ENCODE data around the gene GIGYF1. TPM values are rescaled to one million over a fixed set of nuclear protein-coding genes. Genes with fewer than 3 reads are reported as not detected.

Gene GIGYF1
- total RNA-seq, 3 donors from 2014 or later: 34.6 to 49.8 (median 48.1) TPM

GRCh38 chr7:100682228-100682741 lies 11.8 kb downstream of the GIGYF1 start:
- ATAC-seq: no peak
- peaks cover 31% of the 10 kb centered on the region for H3K36me3 ChIP-seq (ENCODE audit: low read depth)
- DNase-seq: peak in 1 of 3 donors; percentile 56
- no peak for TF ChIP-seq CTCF (IDR thresholded peaks at IDR 0.05)
- H3K9me3 ChIP-seq: no peaks in the 10 kb centered on the region
- H3K4me1 ChIP-seq (ENCODE audit: low read depth): no peaks in the 10 kb centered on the region
- H3K4me3 ChIP-seq: no peak overlapping the region
- intact Hi-C loops (cut with DNase I, micrococcal nuclease): loop anchor here in 1 of 2 donors (10.0 kb wide), 1 partner anchor 207 kb away; the partner anchor contains the start of gene TSC22D4

GRCh38 chr7:100681491-100682227 lies 12.4 kb downstream of the GIGYF1 start:
- intact Hi-C loops (cut with DNase I, micrococcal nuclease): loop anchor here in 1 of 2 donors (10.0 kb wide), 1 partner anchor 207 kb away; the partner anchor contains the start of gene TSC22D4
- peaks cover 31% of the 10 kb centered on the region for H3K36me3 ChIP-seq (ENCODE audit: low read depth)
- no peak for DNase-seq

GRCh38 chr7:100680576-100681271 lies 13.3 kb downstream of the GIGYF1 start:
- H3K4me1 ChIP-seq (ENCODE audit: low read depth): no peaks in the 10 kb centered on the region
- ATAC-seq: no peak

More at GRCh38 chr7:100681491-100682227, 12.4 kb downstream of the GIGYF1 start:
- TF ChIP-seq CTCF (IDR thresholded peaks at IDR 0.05): no peak
- Histone ChIP-seq H3K4me3 (no peak overlapping the region), H3K9me3 (no peaks in the 10 kb centered on the region), H3K4me1 (ENCODE audit: low read depth) (no peaks in the 10 kb centered on the region)
- no peak for ATAC-seq

GRCh38 chr7:100679927-100680575 lies 14.0 kb downstream of the GIGYF1 start:
- intact Hi-C loops (cut with DNase I, micrococcal nuclease): loop anchor here in 1 of 2 donors (10.0 kb wide), 1 partner anchor 205 kb away; the partner anchor contains the start of gene TSC22D4
- no peaks in the 10 kb centered on the region for H3K4me1 ChIP-seq (ENCODE audit: low read depth)
- TF ChIP-seq CTCF (IDR thresholded peaks at IDR 0.05): no peak
- DNase-seq (peak in 1 of 3 donors; percentile 29), ATAC-seq (no peak)
- H3K9me3 ChIP-seq: no peaks in the 10 kb centered on the region
- no peak overlapping the region for H3K4me3 ChIP-seq
- H3K36me3 ChIP-seq (ENCODE audit: low read depth): peaks cover 27% of the 10 kb centered on the region

More at GRCh38 chr7:100680576-100681271, 13.3 kb downstream of the GIGYF1 start:
- no peak for TF ChIP-seq CTCF (IDR thresholded peaks at IDR 0.05)
- Histone ChIP-seq H3K36me3 (ENCODE audit: low read depth) (peaks cover 31% of the 10 kb centered on the region), H3K9me3 (no peaks in the 10 kb centered on the region), H3K4me3 (no peak overlapping the region)
- intact Hi-C loops (cut with DNase I, micrococcal nuclease): loop anchor here in 1 of 2 donors (10.0 kb wide), 1 partner anchor 206 kb away; the partner anchor contains the start of gene TSC22D4
- DNase-seq: peak in 1 of 3 donors; percentile 60
